ENCODE data around the gene UACA. TPM values are rescaled to one million over a fixed set of nuclear protein-coding genes. Genes with fewer than 3 reads are reported as not detected.

UACA gene
- total RNA-seq, 1 experiment from 2014 or later, result 44.8 TPM

DNA sequence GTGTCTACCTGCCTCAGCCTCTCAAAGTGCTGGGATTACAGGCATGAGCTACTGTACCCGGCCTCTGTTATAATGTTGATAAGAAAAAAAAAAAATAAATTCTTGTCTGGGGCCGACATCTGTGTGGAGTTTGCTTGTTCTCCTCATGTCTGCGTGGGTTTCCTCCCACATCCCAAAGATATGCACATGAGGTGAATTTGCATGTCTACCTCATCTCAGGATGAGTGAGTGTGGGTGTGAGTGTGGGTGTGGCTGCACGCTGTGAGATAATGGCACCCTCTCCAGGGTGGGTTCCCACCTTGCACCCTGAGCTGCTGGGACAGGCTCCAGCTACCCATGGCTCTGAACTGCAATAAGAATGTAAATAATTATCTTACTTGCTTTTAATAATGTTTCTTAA is 25.9 kb upstream of the UACA start:
- CTCF ChIA-PET, result interaction anchor here (1.3 kb wide), 1 partner anchor 23 kb away, joined by 4 read pairs; no protein-coding TSS in a partner anchor
- no peak overlapping the region for H3K27ac Mint-ChIP-seq

More for the DNA sequence above, 25.9 kb upstream of the UACA start:
- DNase-seq (ENCODE audit: low spot score) (no peak), ATAC-seq (no peak)
- no peaks in the 10 kb centered on the region; the same call in 1 of the 2 replicates for H3K27me3 Mint-ChIP-seq (ENCODE audit: low read depth)
- no peaks in the 10 kb centered on the region for H3K36me3 Mint-ChIP-seq
- POLR2A ChIA-PET, result no interaction called here
- TF ChIP-seq, protein P1, sequence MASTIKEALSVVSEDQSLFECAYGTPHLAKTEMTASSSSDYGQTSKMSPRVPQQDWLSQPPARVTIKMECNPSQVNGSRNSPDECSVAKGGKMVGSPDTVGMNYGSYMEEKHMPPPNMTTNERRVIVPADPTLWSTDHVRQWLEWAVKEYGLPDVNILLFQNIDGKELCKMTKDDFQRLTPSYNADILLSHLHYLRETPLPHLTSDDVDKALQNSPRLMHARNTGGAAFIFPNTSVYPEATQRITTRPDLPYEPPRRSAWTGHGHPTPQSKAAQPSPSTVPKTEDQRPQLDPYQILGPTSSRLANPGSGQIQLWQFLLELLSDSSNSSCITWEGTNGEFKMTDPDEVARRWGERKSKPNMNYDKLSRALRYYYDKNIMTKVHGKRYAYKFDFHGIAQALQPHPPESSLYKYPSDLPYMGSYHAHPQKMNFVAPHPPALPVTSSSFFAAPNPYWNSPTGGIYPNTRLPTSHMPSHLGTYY (CRISPR knock-in tag; IDR thresholded peaks at IDR 0.05), result no peak
- no peak for TF ChIP-seq CREB1 (CRISPR knock-in tag; IDR thresholded peaks at IDR 0.05)
- TF ChIP-seq, protein P2, sequence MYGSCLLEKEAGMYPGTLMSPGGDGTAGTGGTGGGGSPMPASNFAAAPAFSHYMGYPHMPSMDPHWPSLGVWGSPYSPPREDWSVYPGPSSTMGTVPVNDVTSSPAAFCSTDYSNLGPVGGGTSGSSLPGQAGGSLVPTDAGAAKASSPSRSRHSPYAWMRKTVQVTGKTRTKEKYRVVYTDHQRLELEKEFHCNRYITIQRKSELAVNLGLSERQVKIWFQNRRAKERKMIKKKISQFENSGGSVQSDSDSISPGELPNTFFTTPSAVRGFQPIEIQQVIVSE (CRISPR knock-in tag; IDR thresholded peaks at IDR 0.05; ENCODE audit: borderline replicate concordance), result no peak
- TF ChIP-seq ETV6 (CRISPR knock-in tag; IDR thresholded peaks at IDR 0.05), result no peak
- TF ChIP-seq IRF2 (CRISPR knock-in tag; IDR thresholded peaks at IDR 0.05; ENCODE audit: borderline replicate concordance, low read depth), result no peak
- TF ChIP-seq JAZF1 (CRISPR knock-in tag; IDR thresholded peaks at IDR 0.05), result no peak
- no peak for TF ChIP-seq ZNF416 (CRISPR knock-in tag; IDR thresholded peaks at IDR 0.05)
- no peak for TF ChIP-seq GABPB1 (CRISPR knock-in tag; IDR thresholded peaks at IDR 0.05)
- TF ChIP-seq, protein P3, sequence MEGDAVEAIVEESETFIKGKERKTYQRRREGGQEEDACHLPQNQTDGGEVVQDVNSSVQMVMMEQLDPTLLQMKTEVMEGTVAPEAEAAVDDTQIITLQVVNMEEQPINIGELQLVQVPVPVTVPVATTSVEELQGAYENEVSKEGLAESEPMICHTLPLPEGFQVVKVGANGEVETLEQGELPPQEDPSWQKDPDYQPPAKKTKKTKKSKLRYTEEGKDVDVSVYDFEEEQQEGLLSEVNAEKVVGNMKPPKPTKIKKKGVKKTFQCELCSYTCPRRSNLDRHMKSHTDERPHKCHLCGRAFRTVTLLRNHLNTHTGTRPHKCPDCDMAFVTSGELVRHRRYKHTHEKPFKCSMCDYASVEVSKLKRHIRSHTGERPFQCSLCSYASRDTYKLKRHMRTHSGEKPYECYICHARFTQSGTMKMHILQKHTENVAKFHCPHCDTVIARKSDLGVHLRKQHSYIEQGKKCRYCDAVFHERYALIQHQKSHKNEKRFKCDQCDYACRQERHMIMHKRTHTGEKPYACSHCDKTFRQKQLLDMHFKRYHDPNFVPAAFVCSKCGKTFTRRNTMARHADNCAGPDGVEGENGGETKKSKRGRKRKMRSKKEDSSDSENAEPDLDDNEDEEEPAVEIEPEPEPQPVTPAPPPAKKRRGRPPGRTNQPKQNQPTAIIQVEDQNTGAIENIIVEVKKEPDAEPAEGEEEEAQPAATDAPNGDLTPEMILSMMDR (IDR thresholded peaks at IDR 0.05), result no peak
- no peak for TF ChIP-seq ZNF121 (CRISPR knock-in tag; IDR thresholded peaks at IDR 0.05)
- TF ChIP-seq, protein P4, sequence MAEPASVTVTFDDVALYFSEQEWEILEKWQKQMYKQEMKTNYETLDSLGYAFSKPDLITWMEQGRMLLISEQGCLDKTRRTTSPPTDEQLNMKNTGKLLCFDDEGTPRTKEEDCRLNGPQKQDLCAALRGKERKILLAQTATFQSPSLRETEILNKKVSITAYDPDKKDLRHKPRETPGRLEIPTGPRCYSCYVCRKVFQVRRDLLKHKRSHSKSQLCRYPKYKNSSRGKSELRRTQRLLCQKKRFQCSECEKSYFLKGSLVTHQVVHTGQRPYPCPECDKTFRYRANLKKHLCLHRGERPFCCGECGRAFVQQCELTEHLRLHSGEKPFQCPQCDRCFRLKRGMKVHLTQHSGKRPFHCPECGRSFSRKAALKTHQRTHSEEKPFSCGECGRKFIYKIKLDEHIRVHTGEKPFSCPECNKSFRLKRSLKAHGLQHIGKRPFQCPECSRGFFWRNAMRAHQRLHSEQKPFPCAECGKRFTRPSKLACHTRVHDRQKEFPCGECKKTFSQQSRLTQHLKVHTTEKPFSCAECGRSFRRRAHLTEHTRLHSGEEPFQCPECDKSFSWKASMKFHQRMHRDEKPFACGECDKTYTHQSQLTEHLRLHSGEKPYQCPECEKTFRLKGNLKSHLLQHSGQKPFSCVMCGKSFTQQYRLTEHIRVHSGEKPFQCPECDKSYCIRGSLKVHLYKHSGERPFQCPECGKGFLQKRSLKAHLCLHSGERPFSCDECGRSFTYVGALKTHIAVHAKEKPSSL (CRISPR knock-in tag; conservative IDR thresholded peaks at IDR 0.05), result no peak
- no peak for TF ChIP-seq ZNF396 (CRISPR knock-in tag; IDR thresholded peaks at IDR 0.05; ENCODE audit: borderline replicate concordance)
- no peak for TF ChIP-seq HMGA2 (CRISPR knock-in tag; IDR thresholded peaks at IDR 0.05)
- no peak for TF ChIP-seq NR2C2 (CRISPR knock-in tag; IDR thresholded peaks at IDR 0.05)
- no peak for TF ChIP-seq ZNF423 (CRISPR knock-in tag; IDR thresholded peaks at IDR 0.05)
- TF ChIP-seq, protein P5, sequence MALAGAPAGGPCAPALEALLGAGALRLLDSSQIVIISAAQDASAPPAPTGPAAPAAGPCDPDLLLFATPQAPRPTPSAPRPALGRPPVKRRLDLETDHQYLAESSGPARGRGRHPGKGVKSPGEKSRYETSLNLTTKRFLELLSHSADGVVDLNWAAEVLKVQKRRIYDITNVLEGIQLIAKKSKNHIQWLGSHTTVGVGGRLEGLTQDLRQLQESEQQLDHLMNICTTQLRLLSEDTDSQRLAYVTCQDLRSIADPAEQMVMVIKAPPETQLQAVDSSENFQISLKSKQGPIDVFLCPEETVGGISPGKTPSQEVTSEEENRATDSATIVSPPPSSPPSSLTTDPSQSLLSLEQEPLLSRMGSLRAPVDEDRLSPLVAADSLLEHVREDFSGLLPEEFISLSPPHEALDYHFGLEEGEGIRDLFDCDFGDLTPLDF (CRISPR knock-in tag; IDR thresholded peaks at IDR 0.05), result no peak
- TF ChIP-seq, protein P6, sequence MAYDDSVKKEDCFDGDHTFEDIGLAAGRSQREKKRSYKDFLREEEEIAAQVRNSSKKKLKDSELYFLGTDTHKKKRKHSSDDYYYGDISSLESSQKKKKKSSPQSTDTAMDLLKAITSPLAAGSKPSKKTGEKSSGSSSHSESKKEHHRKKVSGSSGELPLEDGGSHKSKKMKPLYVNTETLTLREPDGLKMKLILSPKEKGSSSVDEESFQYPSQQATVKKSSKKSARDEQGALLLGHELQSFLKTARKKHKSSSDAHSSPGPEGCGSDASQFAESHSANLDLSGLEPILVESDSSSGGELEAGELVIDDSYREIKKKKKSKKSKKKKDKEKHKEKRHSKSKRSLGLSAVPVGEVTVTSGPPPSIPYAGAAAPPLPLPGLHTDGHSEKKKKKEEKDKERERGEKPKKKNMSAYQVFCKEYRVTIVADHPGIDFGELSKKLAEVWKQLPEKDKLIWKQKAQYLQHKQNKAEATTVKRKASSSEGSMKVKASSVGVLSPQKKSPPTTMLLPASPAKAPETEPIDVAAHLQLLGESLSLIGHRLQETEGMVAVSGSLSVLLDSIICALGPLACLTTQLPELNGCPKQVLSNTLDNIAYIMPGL (CRISPR knock-in tag; IDR thresholded peaks at IDR 0.05), result no peak
- H3K9me3 Mint-ChIP-seq, result no peaks in the 10 kb centered on the region
- no peak overlapping the region for H3K4me3 Mint-ChIP-seq
- peaks cover 12% of the 10 kb centered on the region for H3K4me1 Mint-ChIP-seq
